Esophagus muscularis mucosa (tissue), 3 donors: ENCODE results near the gene HSPB9.

Experiments used
- POLR2AphosphoS5 ChIP-seq, 2 donors: sonication (generic); formaldehyde crosslinking; IDR thresholded peaks; one replicate each; pipeline ENCODE4 v1.6.1; 2017; ENCODE audit warnings: antibody characterized with exemption in 2 of 2
- TF ChIP-seq, protein P1 (sequence below), 3 experiments: fragments of 200-600 bp in 2 of 3; fragments of 450-650 bp in 1 of 3; sonication (generic) in 2 of 3; IDR thresholded peaks; one replicate each; pipeline ENCODE4 v1.5.1; 2017 to 2019; ENCODE audit warnings: antibody characterized with exemption in 3 of 3, mild to moderate bottlenecking in 2 of 3, moderate library complexity in 1 of 3

DNA sequence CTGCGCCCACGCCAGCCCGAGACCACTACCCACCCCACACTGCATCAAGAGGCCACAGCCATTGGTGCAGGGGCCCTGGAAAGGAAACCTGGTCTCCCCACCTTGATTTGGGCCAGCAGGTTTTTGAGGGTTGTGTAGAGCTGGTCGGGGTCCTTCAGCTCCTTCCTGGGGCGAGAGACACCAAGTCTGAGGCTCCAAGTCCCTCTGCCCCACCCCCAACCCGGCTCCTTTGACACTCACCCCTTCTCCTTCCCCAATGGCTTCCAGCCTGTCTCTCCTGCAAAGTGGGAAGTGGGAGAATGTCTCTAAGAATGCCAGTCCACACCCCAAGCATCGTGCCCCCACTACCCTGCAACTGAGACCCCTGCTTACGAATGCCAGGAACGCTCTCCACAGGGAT is 8.5 kb upstream of the HSPB9 start:
- no peak for TF ChIP-seq POLR2AphosphoS5 (IDR thresholded peaks at IDR 0.05)
- TF ChIP-seq, protein P1, sequence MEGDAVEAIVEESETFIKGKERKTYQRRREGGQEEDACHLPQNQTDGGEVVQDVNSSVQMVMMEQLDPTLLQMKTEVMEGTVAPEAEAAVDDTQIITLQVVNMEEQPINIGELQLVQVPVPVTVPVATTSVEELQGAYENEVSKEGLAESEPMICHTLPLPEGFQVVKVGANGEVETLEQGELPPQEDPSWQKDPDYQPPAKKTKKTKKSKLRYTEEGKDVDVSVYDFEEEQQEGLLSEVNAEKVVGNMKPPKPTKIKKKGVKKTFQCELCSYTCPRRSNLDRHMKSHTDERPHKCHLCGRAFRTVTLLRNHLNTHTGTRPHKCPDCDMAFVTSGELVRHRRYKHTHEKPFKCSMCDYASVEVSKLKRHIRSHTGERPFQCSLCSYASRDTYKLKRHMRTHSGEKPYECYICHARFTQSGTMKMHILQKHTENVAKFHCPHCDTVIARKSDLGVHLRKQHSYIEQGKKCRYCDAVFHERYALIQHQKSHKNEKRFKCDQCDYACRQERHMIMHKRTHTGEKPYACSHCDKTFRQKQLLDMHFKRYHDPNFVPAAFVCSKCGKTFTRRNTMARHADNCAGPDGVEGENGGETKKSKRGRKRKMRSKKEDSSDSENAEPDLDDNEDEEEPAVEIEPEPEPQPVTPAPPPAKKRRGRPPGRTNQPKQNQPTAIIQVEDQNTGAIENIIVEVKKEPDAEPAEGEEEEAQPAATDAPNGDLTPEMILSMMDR (IDR thresholded peaks at IDR 0.05): no peak
